Aorta (tissue), 5 donors: ENCODE results near the gene ADAMTS12. TPM values are rescaled to one million over a fixed set of nuclear protein-coding genes. Genes with fewer than 3 reads are reported as not detected.

Source experiments
- ATAC-seq: fragments of 200-7000 bp; cut with Tn5 transposase; one replicate; pipeline ENCODE4 v1.9.1; 2022; ENCODE audit warnings: moderate library complexity; ENCODE audit not compliant: low FRiP score
- DNase-seq, 2 donors: peaks; one replicate each; pipeline ENCODE4 v3.0.0-alpha.2; 2020
- H3K27ac ChIP-seq, 2 donors: one replicate each; pipeline ENCODE4 v1.5.1; 2013; ENCODE audit warnings: low read length in 2 of 2, mild to moderate bottlenecking in 2 of 2, moderate library complexity in 2 of 2, control low read depth in 1 of 2, inconsistent platforms in 1 of 2, low read depth in 1 of 2
- H3K27me3 ChIP-seq, 2 donors: one replicate each; pipeline ENCODE4 v1.6.1; 2013; ENCODE audit warnings: control low read depth in 1 of 2, low read length in 1 of 2, mild to moderate bottlenecking in 1 of 2, moderate library complexity in 1 of 2; ENCODE audit not compliant: insufficient read depth in 2 of 2, control insufficient read depth in 1 of 2
- H3K36me3 ChIP-seq, 2 donors: one replicate each; pipeline ENCODE4 v1.6.1; 2013; ENCODE audit warnings: control low read depth in 1 of 2, low read length in 1 of 2, mild to moderate bottlenecking in 1 of 2; ENCODE audit not compliant: insufficient read depth in 2 of 2, control insufficient read depth in 1 of 2
- H3K4me1 ChIP-seq, 2 donors: one replicate each; pipeline ENCODE4 v1.6.1; 2013; ENCODE audit warnings: low read length in 2 of 2, control low read depth in 1 of 2, mild to moderate bottlenecking in 1 of 2, moderate library complexity in 1 of 2; ENCODE audit not compliant: insufficient read depth in 2 of 2, control insufficient read depth in 1 of 2
- H3K4me3 ChIP-seq, 2 donors: one replicate each; pipeline ENCODE4 v1.5.1; 2013; ENCODE audit warnings: low read length in 2 of 2, control low read depth in 1 of 2, mild to moderate bottlenecking in 1 of 2
- H3K9me3 ChIP-seq: one replicate; pipeline ENCODE4 v1.6.1; 2013; ENCODE audit warnings: mild to moderate bottlenecking, low read length; ENCODE audit not compliant: control insufficient read depth
- WGBS, 2 donors: extraction: QIAGEN DNeasy Blood & Tissue Kit; methylation state at CpG; one replicate each; pipeline ENCODE4 v1.1.7; 2013; 5-methylcytosine and 5-hydroxymethylcytosine counted together
- intact Hi-C, 2 donors: fragments of 100-400 bp; cut with DNase I; formaldehyde crosslinking; loops; one replicate each; pipeline versions ENCODE4 v1.14.2 to v1.15.0; 2022
- polyA plus RNA-seq, 2 donors: library from polyadenylated mRNA; stranded (reverse); fragments of 200-250 nt; gene quantifications; one replicate each; pipeline ENCODE4 v1.2.3, GENCODE V29; 2013
- total RNA-seq, 2 donors: library from RNA; stranded (reverse); fragmentation: NEBNext Ultra II Directional; extraction: Animal tissue kit (Norgen Biotek cat#: 25700); gene quantifications; one replicate each; pipeline ENCODE4 v1.2.1, GENCODE V29; 2021
- donor health status: healthy with polysubstance abuse.
- donor health status: Bipolar disorder and iron deficiency.
- donor health status: DM: no; HTN: no; CAD: no.
- donor health status: DM: no; HTN: no; CAD: no.
- donor health status: DM: yes; HTN: yes; CAD: no.

Gene ADAMTS12
- total and polyA plus RNA-seq, 4 donors, result 0.50 to 7.3 (median 2.8) TPM

DNA sequence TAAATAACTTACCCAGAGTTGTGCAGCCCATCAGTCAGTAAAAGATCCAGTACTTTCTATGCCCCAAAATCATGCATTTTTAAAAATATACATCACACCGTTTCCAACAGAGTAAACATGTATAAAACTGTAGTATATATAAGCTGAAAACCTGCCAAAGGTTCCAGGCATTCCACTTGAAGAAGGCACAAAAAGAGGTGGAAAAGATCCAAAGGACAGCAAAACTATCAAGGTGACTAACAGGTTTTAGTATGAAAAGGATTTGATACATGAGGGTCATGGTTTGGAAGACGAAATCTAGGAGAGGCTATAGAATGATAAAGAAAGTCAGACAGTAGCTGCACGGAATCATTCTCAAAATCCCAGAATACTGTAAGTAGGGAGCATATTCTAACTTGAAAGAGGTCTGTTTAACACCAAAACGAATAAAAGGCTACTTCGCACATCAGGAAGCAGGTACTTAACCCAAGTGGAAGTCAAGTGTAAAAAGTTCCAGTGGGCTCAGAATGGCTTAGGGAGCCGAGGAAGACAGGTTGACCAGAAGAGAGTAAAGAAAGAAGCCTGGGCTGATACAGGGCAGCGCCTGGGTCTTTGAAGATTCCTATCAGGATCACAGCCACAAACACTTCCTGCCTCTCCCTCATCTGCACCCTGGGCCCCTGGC is 207.2 kb downstream of the ADAMTS12 start:
- no peak overlapping the region for H3K4me3 ChIP-seq
- no peak overlapping the region for H3K27ac ChIP-seq
- DNase-seq, result no peak
- WGBS, 2 donors, result 78% methylated on average over 7 of the region's 7 CpGs
- H3K4me1 ChIP-seq, result no peaks in the 10 kb centered on the region
- intact Hi-C loops, result no loop called here
- H3K27me3 ChIP-seq, result no peaks in the 10 kb centered on the region
- H3K36me3 ChIP-seq, result peaks cover 0 to 2% of the 10 kb centered on the region in 2 donors
- ATAC-seq, result no peak
- H3K9me3 ChIP-seq, result peaks cover 1% of the 10 kb centered on the region

DNA sequence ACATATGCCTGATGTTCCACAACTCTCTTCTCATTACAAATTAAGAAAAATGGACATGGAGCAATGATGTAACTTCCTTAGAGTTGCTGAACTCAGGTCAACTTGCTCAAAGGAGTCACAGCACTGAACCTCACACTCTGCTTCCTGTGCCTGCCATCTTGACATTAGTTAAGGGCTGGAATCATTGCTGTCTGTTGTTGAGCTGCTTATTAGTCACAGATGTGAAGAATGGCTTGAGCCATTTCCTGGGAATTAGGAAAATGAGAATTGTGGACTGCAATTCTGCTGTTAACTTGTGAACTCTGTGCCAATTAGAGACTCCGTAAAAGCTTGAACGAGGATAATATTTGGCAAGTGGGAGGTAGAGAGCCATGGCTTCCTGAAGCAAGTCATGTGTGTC is 212.0 kb downstream of the ADAMTS12 start:
- no peak for ATAC-seq

DNA sequence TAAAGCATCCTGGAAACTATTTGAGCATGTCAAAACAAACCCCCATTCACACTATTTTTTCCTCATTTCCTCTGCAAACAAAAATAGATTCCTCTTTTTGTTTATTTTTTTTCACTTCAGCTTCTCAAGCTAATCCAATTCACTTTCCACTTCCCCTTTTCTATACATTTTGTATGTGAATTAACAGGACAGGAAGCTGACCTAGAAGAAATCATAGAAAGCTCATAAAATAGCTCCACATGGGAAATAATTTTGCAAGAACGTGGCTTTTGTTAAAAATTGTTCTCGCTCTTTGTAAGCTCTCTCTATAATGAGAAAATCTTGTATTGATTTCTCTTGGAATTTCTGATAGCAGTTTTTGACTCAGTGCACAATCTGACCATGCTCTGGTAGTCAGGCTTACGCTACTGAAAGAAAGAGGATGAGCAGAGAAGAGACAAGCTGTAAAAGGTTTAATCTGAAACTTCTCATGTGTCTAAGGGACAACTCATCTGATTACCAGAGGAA is 215.8 kb downstream of the ADAMTS12 start:
- Histone ChIP-seq H3K27me3 (no peaks in the 10 kb centered on the region), H3K4me3 (no peak overlapping the region), H3K36me3 (peaks cover 0 to 2% of the 10 kb centered on the region in 2 donors), H3K9me3 (no peaks in the 10 kb centered on the region), H3K27ac (no peak overlapping the region), H3K4me1 (no peaks in the 10 kb centered on the region)
- DNase-seq (no peak), ATAC-seq (no peak)
- 83 to 86% methylated on average over 3 of the region's 3 CpGs for WGBS, 2 donors
- intact Hi-C loops, result no loop called here

More for the DNA sequence above, 212.0 kb downstream of the ADAMTS12 start:
- Histone ChIP-seq H3K4me3 (no peak overlapping the region), H3K27ac (no peak overlapping the region), H3K36me3 (peaks cover 0 to 2% of the 10 kb centered on the region in 2 donors), H3K4me1 (no peaks in the 10 kb centered on the region), H3K27me3 (no peaks in the 10 kb centered on the region), H3K9me3 (peaks cover 1% of the 10 kb centered on the region)
- no peak for DNase-seq
- intact Hi-C loops, result no loop called here
- WGBS, 2 donors, result 92 to 93% methylated on average over 2 of the region's 2 CpGs

- Histone ChIP-seq H3K27ac (no peak overlapping the region), H3K36me3 (no peaks in the 10 kb centered on the region), H3K27me3 (no peaks in the 10 kb centered on the region), H3K9me3 (no peaks in the 10 kb centered on the region), H3K4me3 (no peak overlapping the region), H3K4me1 (no peaks in the 10 kb centered on the region)
- intact Hi-C loops, result no loop called here
- 93 to 95% methylated on average over 1 of the region's 1 CpG for WGBS, 2 donors
- ATAC-seq, result no peak
- no peak for DNase-seq
Measured at GRCh38 chr5:33671700-33672291, 220.0 kb downstream of the ADAMTS12 start.

DNA sequence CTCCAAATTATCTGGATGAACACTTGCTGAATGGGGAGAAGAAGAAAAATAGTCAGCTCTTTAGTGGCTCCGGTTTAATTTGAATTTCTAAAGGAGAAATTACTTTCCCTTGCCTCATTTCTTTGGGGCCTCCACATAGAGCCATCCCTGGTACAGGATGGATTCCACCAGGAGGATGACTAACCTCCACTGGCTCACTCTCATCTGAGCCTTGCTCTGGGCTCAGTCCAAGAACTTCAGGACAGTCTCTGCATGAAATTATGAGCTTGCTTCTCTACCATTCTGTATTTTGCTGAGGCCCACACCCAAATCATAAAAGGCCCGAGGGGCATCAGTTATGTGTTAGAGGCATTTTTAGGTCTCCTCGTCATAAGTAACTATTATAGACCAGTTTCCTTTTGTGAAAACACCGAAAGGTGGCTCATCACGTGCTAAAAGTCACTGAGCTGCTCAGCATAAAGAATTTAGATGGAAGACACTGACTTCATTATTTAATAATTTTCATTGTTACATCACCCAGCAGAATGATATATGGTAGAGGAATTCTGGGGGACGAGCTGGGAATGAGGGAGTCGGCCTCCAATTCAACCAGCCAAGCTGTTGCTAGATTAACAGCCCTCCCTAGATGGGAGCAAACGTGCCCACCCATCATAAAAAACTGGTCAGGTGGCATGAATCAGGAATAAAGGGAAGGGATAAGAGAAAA is 228.9 kb downstream of the ADAMTS12 start:
- intact Hi-C loops, result no loop called here
- no peak for ATAC-seq

DNA sequence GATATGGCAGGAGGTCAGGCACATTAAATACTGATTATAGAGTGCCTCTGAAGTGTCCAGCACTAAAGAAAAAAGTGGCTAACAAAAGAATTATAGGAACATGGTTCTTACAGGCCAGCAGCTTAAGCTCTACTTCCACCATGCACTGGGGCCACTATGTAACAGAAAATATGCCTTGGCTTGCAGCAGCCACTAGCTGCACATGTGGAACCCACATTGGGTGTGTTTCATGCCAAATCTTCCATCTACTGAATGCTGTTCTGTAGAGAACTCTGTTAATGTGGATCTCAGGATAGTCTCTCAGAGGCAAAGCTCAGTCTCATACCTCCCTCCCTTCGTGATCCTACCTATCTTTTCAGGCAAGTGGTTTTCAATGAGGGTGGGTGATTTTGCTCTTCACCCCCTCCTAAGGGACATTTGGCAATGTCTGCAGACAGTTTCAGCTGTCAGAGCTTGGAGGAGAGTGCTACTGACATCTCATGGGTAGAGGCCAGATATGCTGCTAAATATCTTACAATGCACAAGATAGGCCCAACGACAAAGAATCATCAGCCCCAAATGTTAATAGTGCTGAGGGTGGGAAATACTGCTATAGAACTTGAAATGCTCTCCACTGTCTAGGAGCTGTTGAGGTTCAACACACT is 232.1 kb downstream of the ADAMTS12 start:
- DNase-seq, result no peak
- Histone ChIP-seq H3K4me1 (no peaks in the 10 kb centered on the region), H3K36me3 (peaks cover 2% of the 10 kb centered on the region in 2 donors), H3K27ac (no peak overlapping the region), H3K9me3 (no peaks in the 10 kb centered on the region), H3K4me3 (no peak overlapping the region), H3K27me3 (no peaks in the 10 kb centered on the region)
- intact Hi-C loops, result no loop called here
- no peak for ATAC-seq
- 94 to 96% methylated on average over 2 of the region's 2 CpGs for WGBS, 2 donors

More for the DNA sequence above, 228.9 kb downstream of the ADAMTS12 start:
- Histone ChIP-seq H3K27me3 (no peaks in the 10 kb centered on the region), H3K4me3 (no peak overlapping the region), H3K9me3 (no peaks in the 10 kb centered on the region), H3K27ac (no peak overlapping the region), H3K36me3 (peaks cover 0 to 2% of the 10 kb centered on the region in 2 donors), H3K4me1 (no peaks in the 10 kb centered on the region)
- DNase-seq, result no peak
- WGBS, 2 donors, result 94 to 95% methylated on average over 8 of the region's 8 CpGs

DNA sequence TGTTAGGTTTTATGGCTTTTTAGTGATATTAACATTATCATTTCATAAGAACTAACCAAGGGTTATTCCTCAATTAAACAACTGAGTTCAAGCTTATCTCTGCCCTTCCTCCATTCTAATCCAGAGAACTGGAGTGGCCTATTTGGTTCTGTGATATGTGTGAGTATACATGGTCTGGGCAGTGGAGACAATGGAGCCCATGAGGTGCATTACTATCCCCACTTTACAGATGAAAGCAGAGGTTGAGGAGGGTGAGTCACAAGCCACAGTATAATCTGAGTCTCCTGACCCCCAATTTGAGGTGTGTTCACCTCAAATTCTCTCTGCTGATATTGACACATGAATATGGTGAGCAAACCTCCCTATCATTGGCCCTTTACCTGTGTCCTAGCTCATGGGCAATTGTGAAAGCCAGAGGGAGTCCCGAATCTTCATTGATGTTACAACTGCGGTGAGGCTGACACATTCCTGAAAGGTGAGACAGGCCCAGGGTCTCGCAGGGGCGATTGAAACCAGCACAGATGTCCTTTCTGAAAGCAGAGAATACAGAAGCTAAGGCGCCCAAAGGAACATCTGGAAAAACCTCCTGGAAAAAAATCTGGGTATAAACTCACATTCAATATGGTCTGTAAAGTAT is 233.9 kb downstream of the ADAMTS12 start:
- Histone ChIP-seq H3K4me1 (no peaks in the 10 kb centered on the region), H3K4me3 (no peak overlapping the region), H3K9me3 (no peaks in the 10 kb centered on the region), H3K27ac (no peak overlapping the region), H3K36me3 (peaks cover 2% of the 10 kb centered on the region in 2 donors), H3K27me3 (no peaks in the 10 kb centered on the region)
- intact Hi-C loops, result no loop called here
- DNase-seq (no peak), ATAC-seq (no peak)
- WGBS, 2 donors, result 81 to 86% methylated on average over 5 of the region's 5 CpGs

GRCh38 chr5:33657176-33657575 is 234.6 kb downstream of the ADAMTS12 start:
- H3K4me1 ChIP-seq, result no peaks in the 10 kb centered on the region
- intact Hi-C loops, result no loop called here
- no peaks in the 10 kb centered on the region for H3K27me3 ChIP-seq
- H3K4me3 ChIP-seq, result no peak overlapping the region
- H3K9me3 ChIP-seq, result no peaks in the 10 kb centered on the region
- no peak overlapping the region for H3K27ac ChIP-seq
- DNase-seq (no peak), ATAC-seq (no peak)
- H3K36me3 ChIP-seq, result peaks cover 2% of the 10 kb centered on the region in 2 donors
